GM19043 (cell line): ENCODE results near the gene TFF2.

Experiments used
- ATAC-seq: cut with Tn5 transposase; IDR thresholded peaks from one replicate; pipeline ENCODE4 v1.9.1; 2021; ENCODE audit warnings: low read depth; ENCODE audit not compliant: unreplicated experiment

The TFF2 gene

GRCh38 chr21:42384989-42385388 is 34.2 kb upstream of the TFF2 start:
- no peak for ATAC-seq

DNA sequence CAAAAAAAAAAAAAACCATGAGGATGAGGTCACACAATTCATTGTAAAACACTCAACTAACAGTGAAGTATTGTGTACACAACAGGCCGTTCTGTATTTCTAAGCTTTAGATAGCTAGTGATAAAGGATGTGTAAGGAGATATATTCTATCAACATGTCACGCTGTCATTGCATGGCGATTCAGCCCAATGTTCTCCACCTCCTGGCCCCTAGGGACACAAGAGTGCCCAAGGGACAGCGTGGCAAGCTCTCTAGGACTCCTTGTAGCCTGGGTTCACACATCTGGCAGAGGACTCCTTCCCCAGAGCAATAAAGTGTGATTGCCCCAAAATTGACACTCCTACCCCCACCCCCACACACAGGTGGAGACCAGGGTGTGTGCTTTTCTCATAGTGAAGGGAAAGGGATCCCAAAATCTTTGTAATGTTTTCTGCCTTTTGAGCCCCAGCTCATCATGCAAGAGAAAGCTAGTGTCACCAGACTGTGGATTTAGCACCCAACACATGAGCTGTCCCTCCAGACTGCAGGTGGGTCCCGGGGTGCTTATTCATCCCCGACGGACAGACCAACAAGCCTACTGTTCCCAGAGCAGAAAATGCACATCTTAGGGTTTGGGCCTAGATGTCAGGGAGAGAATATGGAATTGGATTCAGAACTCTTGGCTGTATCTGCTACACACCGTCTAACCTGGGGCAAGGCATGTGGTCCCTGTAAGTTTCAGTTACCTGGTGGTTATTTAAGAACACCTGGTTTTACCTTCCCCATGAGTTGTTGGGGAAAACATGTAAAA is 33.6 kb upstream of the TFF2 start:
- ATAC-seq, result no peak

DNA sequence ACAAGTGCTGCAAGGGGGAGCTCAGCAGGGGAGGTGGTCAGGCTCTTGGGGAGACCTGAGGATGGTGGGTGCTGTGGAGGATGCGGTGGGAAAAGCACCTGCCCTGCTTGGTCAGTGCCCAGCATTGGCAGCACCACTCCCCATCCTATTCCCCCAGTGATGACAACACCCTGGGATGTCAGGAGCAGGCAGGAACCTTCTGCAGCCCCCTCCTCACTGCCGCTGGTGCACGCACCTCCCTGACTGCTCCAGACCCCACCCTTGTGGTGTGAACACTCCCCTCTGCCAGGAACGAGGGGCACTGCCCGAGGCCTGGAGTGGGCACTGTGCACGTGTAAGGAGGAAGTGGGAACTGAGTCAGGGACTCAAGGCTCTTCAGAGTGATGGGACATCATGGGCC is 32.5 kb upstream of the TFF2 start:
- no peak for ATAC-seq

GRCh38 chr21:42382915-42383314 is 32.1 kb upstream of the TFF2 start:
- ATAC-seq, result no peak

- ATAC-seq, result no peak
Measured at GRCh38 chr21:42381347-42381984, 30.7 kb upstream of the TFF2 start.

DNA sequence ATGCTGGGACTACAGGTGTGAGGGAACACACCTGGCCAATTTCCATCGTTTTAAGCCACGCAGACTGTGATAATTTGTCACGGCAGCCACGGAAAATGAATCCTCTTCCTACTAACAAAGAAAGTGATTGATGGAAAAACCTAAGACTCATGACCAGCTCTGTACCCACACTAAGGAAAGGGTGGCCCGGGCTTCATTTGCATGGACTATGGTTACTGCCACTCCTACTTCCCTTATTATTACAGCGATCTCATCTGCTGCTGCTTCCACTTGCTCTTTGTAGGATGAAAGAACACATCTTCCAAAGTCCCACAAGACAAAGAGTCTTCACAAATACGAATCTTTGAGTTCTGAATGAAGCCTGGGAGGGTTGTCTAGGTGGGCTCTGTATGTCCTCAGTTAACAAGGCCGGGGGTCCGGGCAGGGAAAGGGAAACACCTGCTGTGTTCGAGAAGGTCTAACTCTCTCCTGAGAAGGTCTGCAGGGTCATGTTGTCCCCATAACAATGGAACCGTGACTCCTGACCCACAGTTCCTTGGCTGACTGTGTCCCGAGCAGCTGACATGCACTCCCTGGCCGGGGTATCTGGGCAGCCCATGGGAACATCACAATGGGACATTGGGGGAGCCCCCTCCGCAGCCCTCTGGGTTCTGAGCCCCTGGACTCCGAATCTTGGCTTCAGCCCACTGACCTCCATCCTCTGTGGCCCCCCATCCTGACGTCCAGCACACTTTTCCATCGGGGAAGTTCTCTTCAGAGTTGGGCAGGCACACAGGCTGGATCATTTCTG is 28.8 kb upstream of the TFF2 start:
- ATAC-seq, result no peak

DNA sequence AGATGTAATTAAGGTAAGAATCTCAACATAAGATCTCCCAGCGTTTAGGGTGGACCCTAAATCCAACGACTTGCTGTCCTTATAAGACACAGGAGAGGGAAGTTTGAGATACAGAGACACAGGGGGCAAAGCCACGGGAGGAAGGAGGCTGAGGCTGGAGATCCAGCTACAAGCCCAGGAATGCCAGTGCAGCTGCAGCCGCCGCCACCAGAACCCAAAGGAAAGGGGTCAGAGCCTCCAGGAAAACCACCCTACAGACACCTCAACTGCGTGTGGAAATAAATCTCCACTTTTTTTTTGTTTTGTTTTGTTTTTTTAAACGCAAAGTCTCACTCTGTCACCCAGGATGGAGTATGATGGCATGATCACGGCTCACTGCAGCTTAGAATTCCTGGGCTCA is 27.6 kb upstream of the TFF2 start:
- ATAC-seq, result no peak

DNA sequence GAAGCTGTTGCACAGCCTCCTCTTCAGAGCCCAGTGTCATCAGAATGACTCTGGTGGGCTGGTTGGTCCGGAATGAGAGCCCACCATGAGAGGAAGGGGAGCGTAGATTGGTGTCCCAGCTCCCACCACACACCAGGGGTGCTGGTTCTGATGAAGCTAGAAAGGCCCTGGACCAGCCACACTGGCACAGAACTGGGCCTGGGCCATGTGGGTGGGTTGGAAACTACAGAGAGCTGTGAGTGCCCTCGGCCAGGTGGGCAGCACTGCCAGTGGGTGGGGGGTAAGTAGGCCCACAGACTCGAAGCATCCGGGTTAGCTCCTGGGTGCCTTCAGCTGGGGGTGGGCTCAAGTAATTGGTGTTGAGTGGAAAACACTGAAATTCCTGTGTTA is 27.2 kb upstream of the TFF2 start:
- ATAC-seq, result no peak

GRCh38 chr21:42377211-42377950 is 26.6 kb upstream of the TFF2 start:
- no peak for ATAC-seq

- ATAC-seq, result no peak
Measured at GRCh38 chr21:42376338-42376982, 25.7 kb upstream of the TFF2 start.

- no peak for ATAC-seq
Measured at GRCh38 chr21:42375966-42376337, 25.2 kb upstream of the TFF2 start.

- no peak for ATAC-seq
Measured at GRCh38 chr21:42375506-42375905, 24.7 kb upstream of the TFF2 start.

DNA sequence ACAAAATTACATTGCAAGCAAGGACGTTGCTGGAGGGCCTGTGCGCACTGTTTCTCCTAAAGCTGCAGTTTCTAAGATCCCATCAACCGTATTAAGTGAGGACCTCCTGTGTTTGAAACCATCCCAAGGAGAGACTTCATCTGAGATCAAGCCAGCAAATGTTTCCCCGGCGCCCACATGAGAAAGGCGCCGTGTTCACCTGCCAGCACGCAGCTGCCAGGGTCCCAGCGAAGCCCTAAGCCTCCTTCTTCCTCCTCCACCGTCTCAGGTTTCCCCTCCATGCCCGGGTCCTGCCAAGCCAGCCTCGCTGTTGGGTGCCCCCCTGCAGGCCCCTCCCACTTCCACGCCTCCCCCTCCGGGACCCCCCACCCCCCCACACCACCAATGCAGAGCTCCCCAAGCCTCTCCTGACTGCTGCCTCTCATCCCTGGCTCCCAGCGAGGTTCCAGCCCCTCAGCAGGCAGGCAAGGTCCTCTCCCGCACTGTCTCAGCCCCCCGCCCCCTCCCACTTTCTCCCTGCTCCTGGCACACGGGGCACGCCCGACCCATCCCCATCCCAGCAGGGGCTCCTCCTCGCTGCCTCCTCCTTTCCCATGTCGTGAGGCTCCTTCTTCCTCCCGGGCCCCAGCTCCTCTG is 24.2 kb upstream of the TFF2 start:
- ATAC-seq, result no peak

GRCh38 chr21:42374457-42374856 is 23.7 kb upstream of the TFF2 start:
- no peak for ATAC-seq

DNA sequence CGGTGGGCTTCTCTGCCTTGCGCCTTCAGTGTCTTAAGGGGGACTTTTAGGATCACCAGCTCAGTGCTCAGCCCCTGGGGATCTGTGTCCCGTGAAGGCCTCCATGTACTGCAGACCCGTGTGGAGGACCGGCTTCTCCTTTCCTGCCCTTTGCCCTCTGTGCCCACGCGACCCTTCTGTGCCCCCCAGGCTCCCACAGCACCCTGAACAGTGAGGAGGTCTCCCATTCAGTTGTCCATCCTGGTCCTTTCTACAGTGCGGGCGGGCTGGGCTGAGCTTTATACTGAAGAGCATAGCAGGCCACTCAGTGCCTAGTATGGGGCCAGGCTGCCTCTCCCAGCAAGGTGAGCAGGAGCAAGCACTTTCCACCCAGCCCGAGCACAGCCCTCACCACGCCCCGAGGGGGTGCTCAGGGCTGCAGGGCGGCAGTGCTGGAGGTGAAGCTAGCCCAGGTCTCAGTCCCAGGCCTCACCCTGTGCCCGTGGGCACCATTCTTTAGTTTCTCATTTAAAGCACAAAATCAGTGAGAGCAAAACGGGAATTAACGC is 23.2 kb upstream of the TFF2 start:
- no peak for ATAC-seq

- no peak for ATAC-seq
Measured at GRCh38 chr21:42373196-42373907, 22.6 kb upstream of the TFF2 start.

DNA sequence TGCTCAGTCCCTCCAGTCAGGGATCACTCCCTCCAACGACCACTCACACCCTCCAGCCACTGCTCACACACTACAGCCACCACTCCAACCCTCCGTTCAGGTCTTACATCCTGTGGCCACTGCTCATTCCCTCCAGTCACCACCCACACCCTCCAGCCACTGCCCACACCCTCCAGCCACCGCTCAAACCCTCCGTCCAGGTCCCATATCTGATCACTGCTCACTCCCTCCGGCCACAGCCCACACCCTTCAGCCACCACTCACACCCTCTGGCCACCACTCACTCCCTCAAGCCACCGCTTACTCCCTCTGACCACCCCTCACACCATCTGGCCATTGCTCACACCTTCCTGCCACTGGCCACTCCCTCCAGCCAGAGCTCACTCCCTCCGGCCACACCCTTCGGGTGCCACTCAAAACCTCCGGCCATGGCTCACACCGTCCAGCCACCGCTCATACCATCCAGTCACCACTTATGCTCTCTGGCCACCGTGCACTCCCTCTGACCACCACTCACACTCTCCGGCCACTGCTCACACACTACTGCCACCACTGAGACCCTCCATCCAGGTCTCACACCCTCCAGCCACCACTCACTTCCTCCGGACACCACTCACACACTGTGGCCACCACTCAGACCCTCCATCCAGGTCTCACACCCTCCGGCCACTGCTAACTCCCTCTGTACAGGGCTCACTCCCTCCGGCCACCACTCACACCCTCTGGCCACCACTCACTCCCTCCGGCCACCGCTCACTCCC is 20.3 kb upstream of the TFF2 start:
- no peak for ATAC-seq

GRCh38 chr21:42369821-42370220 is 19.0 kb upstream of the TFF2 start:
- no peak for ATAC-seq
